Measurements from ENCODE around the gene KCTD21.

Gene KCTD21

DNA sequence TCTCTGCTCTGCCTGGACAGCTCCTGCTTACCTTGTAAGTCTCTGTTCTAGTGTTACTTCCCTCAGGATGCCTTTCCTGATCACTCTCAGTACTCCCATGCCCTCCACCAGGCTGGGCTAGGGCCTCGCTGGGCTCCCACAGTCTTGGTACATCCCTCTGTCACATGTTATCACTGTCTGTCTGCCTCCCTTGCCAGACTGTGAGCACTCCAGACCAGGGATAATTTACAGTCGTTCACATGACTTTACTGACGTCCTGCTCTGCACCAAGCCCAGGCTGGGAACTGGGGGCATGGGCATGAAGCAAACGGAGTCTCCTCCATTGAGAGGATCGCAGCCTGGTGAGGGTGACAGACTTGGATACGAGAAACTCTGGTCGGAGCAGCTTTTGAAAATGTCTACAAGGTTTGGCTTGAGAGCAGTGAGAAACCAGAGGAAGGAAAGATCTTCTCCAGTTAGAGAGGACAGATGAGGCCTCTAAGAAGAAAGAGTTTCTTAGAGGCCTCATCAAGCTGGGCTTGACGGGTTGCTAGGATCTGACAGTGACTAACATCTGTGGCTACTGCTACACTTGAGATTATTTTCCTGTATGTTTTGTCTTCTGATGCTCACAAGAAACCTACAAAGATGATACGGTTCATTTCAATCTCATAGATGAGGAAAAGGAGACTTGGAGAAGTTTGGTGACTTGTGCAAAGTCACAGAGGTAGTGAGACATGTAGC, 12.8 kb upstream of the KCTD21 start:
- no peaks in the 10 kb centered on the region for H4K20me1 ChIP-seq (ENCODE audit: insufficient read depth, low read length)
- no peaks in the 10 kb centered on the region for H3F3A ChIP-seq (ENCODE audit: insufficient read depth, low read length)
- H3K79me2 ChIP-seq (ENCODE audit: low read length), result no peaks in the 10 kb centered on the region
- H3K9me2 ChIP-seq (replicated peaks; ENCODE audit: insufficient read depth, low read length), result no peaks in the 10 kb centered on the region
- TF ChIP-seq CTCF (IDR thresholded peaks at IDR 0.05; ENCODE audit: low read length) (no peak), EZH2 (optimal IDR thresholded peaks at IDR 0.05; ENCODE audit: low read depth, low read length) (no peak), EZH2phosphoT487 (IDR thresholded peaks at IDR 0.05; ENCODE audit: low read length) (no peak)
- peaks cover 10% of the 10 kb centered on the region for H3K4me1 ChIP-seq (ENCODE audit: low read length)
- H3K4me3 ChIP-seq (ENCODE audit: low read length), result no peak overlapping the region
- no peaks in the 10 kb centered on the region for H3K27me3 ChIP-seq (replicated peaks; ENCODE audit: insufficient read depth, low read length)
- no peak for DNase-seq
- H3K9ac ChIP-seq (ENCODE audit: low read length), result no peak overlapping the region
- H3K9me3 ChIP-seq (replicated peaks; ENCODE audit: insufficient read depth, low read length), result no peaks in the 10 kb centered on the region
- no peak overlapping the region for H3K4me2 ChIP-seq (ENCODE audit: low read depth, low read length)
- H3K36me3 ChIP-seq (replicated peaks; ENCODE audit: insufficient read depth, low read length), result no peaks in the 10 kb centered on the region
- H2AFZ ChIP-seq (ENCODE audit: low read length), result no peak overlapping the region
- H3K27ac ChIP-seq (ENCODE audit: low read length), result no peak overlapping the region

- no peak for DNase-seq
- no peak overlapping the region for H3K4me2 ChIP-seq (ENCODE audit: low read depth, low read length)
- H3K9ac ChIP-seq (ENCODE audit: low read length), result no peak overlapping the region
- H3K79me2 ChIP-seq (ENCODE audit: low read length), result no peaks in the 10 kb centered on the region
- H2AFZ ChIP-seq (ENCODE audit: low read length), result no peak overlapping the region
- no peaks in the 10 kb centered on the region for H3K9me3 ChIP-seq (replicated peaks; ENCODE audit: insufficient read depth, low read length)
- H3K4me1 ChIP-seq (ENCODE audit: low read length), result peaks cover 10% of the 10 kb centered on the region
- H4K20me1 ChIP-seq (ENCODE audit: insufficient read depth, low read length), result no peaks in the 10 kb centered on the region
- no peak overlapping the region for H3K27ac ChIP-seq (ENCODE audit: low read length)
- H3K4me3 ChIP-seq (ENCODE audit: low read length), result no peak overlapping the region
- H3K36me3 ChIP-seq (replicated peaks; ENCODE audit: insufficient read depth, low read length), result no peaks in the 10 kb centered on the region
- no peaks in the 10 kb centered on the region for H3F3A ChIP-seq (ENCODE audit: insufficient read depth, low read length)
- no peaks in the 10 kb centered on the region for H3K9me2 ChIP-seq (replicated peaks; ENCODE audit: insufficient read depth, low read length)
- H3K27me3 ChIP-seq (replicated peaks; ENCODE audit: insufficient read depth, low read length), result no peaks in the 10 kb centered on the region
- no peak for TF ChIP-seq CTCF (IDR thresholded peaks at IDR 0.05; ENCODE audit: low read length)
- no peak for TF ChIP-seq EZH2 (optimal IDR thresholded peaks at IDR 0.05; ENCODE audit: low read depth, low read length)
- TF ChIP-seq EZH2phosphoT487 (IDR thresholded peaks at IDR 0.05; ENCODE audit: low read length), result no peak
Observed at GRCh38 chr11:78200553-78200952, 12.1 kb upstream of the KCTD21 start.

- no peak overlapping the region for H3K9ac ChIP-seq (ENCODE audit: low read length)
- no peaks in the 10 kb centered on the region for H4K20me1 ChIP-seq (ENCODE audit: insufficient read depth, low read length)
- no peaks in the 10 kb centered on the region for H3K36me3 ChIP-seq (replicated peaks; ENCODE audit: insufficient read depth, low read length)
- H3F3A ChIP-seq (ENCODE audit: insufficient read depth, low read length), result no peaks in the 10 kb centered on the region
- no peaks in the 10 kb centered on the region for H3K9me2 ChIP-seq (replicated peaks; ENCODE audit: insufficient read depth, low read length)
- no peak overlapping the region for H3K4me3 ChIP-seq (ENCODE audit: low read length)
- TF ChIP-seq EZH2 (optimal IDR thresholded peaks at IDR 0.05; ENCODE audit: low read depth, low read length) (no peak), EZH2phosphoT487 (IDR thresholded peaks at IDR 0.05; ENCODE audit: low read length) (no peak), CTCF (IDR thresholded peaks at IDR 0.05; ENCODE audit: low read length) (no peak)
- H2AFZ ChIP-seq (ENCODE audit: low read length), result no peak overlapping the region
- no peak overlapping the region for H3K27ac ChIP-seq (ENCODE audit: low read length)
- no peak for DNase-seq
- H3K27me3 ChIP-seq (replicated peaks; ENCODE audit: insufficient read depth, low read length), result no peaks in the 10 kb centered on the region
- H3K4me2 ChIP-seq (ENCODE audit: low read depth, low read length), result no peak overlapping the region
- no peaks in the 10 kb centered on the region for H3K9me3 ChIP-seq (replicated peaks; ENCODE audit: insufficient read depth, low read length)
- H3K4me1 ChIP-seq (ENCODE audit: low read length), result peaks cover 10% of the 10 kb centered on the region
- H3K79me2 ChIP-seq (ENCODE audit: low read length), result no peaks in the 10 kb centered on the region
Observed at GRCh38 chr11:78200061-78200460, 11.6 kb upstream of the KCTD21 start.
